NB4 (cell line): ENCODE data around the gene HRAS.

Experiments
- POLR2A ChIP-seq: IDR thresholded peaks from 2 replicates; pipeline ENCODE4 v1.6.1; 2011; ENCODE audit warnings: mild to moderate bottlenecking; ENCODE audit not compliant: insufficient read length; ENCODE audit errors: extremely low read depth
- TF ChIP-seq, protein P1 (sequence below): IDR thresholded peaks from one replicate; pipeline ENCODE4 v1.5.1; 2012; ENCODE audit warnings: low read depth, low read length

GRCh38 chr11:550746-551085 is 15.3 kb upstream of the HRAS start:
- TF ChIP-seq, protein P1, sequence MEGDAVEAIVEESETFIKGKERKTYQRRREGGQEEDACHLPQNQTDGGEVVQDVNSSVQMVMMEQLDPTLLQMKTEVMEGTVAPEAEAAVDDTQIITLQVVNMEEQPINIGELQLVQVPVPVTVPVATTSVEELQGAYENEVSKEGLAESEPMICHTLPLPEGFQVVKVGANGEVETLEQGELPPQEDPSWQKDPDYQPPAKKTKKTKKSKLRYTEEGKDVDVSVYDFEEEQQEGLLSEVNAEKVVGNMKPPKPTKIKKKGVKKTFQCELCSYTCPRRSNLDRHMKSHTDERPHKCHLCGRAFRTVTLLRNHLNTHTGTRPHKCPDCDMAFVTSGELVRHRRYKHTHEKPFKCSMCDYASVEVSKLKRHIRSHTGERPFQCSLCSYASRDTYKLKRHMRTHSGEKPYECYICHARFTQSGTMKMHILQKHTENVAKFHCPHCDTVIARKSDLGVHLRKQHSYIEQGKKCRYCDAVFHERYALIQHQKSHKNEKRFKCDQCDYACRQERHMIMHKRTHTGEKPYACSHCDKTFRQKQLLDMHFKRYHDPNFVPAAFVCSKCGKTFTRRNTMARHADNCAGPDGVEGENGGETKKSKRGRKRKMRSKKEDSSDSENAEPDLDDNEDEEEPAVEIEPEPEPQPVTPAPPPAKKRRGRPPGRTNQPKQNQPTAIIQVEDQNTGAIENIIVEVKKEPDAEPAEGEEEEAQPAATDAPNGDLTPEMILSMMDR = no peak
- no peak for TF ChIP-seq POLR2A
